Measurements from ENCODE around the gene SYT15. TPM values are rescaled to one million over a fixed set of nuclear protein-coding genes. Genes with fewer than 3 reads are reported as not detected.
"Not testable (repeated sequence)": the region's sequence is repeated elsewhere in the genome, so short reads cannot be mapped to it uniquely, and the experiment has no call there.

Gene SYT15
- total RNA-seq, 4 donors from 2014 or later, result 0.55 to 4.1 (median 2.0) TPM

- intact Hi-C loops (cut with DNase I; ENCODE audit: low total_unique reads); DNase-seq (ENCODE audit: low spot score in 2 of 2); H3K4me3 ChIP-seq (ENCODE audit: low read depth, poor library complexity, severe bottlenecking): not testable (repeated sequence)
- 85% methylated on average over 3 of the region's 3 CpGs for WGBS, 2 donors
These were observed 39.0 kb downstream of the SYT15 start for GRCh38 chr10:46617913-46618312.

- H3K4me3 ChIP-seq (ENCODE audit: low read depth, poor library complexity, severe bottlenecking); DNase-seq (ENCODE audit: low spot score in 2 of 2); intact Hi-C loops (cut with DNase I; ENCODE audit: low total_unique reads): not testable (repeated sequence)
- 100% methylated on average over 1 to 4 of the region's 8 CpGs for WGBS, 2 donors
These were observed 45.1 kb downstream of the SYT15 start for GRCh38 chr10:46623899-46624654.

GRCh38 chr10:46629805-46630204 is 50.9 kb downstream of the SYT15 start:
- H3K4me3 ChIP-seq (ENCODE audit: low read depth, poor library complexity, severe bottlenecking); DNase-seq (ENCODE audit: low spot score in 2 of 2); intact Hi-C loops (cut with DNase I; ENCODE audit: low total_unique reads): not testable (repeated sequence)
- WGBS, 2 donors, result no CpG with 5 or more reads among the region's 1 CpG

DNA sequence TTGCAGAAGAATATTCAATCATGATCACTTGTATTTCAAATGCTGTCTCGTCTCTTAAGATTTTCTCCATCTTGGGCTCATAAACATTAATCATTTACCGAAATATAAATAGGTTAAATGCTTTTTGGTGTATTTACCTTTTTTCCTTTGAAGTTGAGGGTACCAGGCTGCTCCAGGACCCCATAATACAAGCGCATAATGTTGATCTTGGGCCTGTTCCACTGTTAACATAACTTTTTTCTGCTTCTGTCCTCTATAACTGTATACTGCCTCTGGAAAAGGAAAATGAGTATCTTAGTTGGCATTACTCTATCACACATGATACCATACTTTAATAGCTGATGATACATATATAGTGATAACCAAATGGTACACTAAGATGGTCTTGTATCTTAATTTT is 51.9 kb downstream of the SYT15 start:
- intact Hi-C loops (cut with DNase I; ENCODE audit: low total_unique reads); H3K4me3 ChIP-seq (ENCODE audit: low read depth, poor library complexity, severe bottlenecking); DNase-seq (ENCODE audit: low spot score in 2 of 2): not testable (repeated sequence)
- WGBS, 2 donors, result no CpG with 5 or more reads among the region's 3 CpGs

DNA sequence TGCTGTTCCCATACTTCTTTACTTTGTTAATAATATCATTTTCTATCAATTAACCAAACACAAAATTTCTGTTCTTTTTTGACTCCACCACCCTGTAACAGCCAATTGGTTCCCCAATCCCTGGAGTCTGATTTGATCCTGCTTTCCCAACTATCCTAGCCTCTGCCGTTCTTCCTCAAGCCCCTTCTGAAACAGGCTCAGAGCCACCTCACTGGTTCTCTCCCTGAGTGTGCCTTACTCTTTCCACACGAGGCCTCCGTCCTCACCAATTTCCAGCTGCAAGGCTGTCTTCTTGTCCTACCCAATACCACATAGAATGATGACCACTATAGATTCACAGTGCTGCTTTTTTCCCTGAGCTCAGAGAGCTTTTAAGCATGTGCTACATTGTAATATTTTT is 52.8 kb downstream of the SYT15 start:
- WGBS, 2 donors, result no CpG with 5 or more reads among the region's 3 CpGs
- intact Hi-C loops (cut with DNase I; ENCODE audit: low total_unique reads); DNase-seq (ENCODE audit: low spot score in 2 of 2); H3K4me3 ChIP-seq (ENCODE audit: low read depth, poor library complexity, severe bottlenecking): not testable (repeated sequence)

DNA sequence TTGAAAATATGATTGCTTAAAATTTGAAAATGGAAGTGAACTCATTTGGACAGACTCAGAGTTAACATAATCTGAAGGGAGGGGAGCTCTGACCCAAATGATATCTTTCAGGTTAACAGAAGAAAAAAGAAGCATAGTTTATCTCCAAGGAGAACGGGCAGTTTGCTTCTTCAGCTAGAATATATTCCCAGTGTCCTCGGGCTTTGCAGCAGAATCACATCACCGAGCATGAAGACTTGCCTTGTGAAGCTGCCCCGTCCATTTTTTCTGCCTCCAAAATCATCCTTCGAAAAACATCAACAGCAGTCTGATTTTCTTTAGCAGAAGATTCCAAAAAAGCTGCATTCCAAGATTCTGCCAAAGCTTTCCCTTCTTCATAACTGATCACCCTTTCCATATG is 55.8 kb downstream of the SYT15 start:
- DNase-seq (ENCODE audit: low spot score in 2 of 2); intact Hi-C loops (cut with DNase I; ENCODE audit: low total_unique reads); H3K4me3 ChIP-seq (ENCODE audit: low read depth, poor library complexity, severe bottlenecking): not testable (repeated sequence)
- WGBS, 2 donors, result 14 to 33% methylated on average over 5 of the region's 5 CpGs

- intact Hi-C loops (cut with DNase I; ENCODE audit: low total_unique reads); DNase-seq (ENCODE audit: low spot score in 2 of 2); H3K4me3 ChIP-seq (ENCODE audit: low read depth, poor library complexity, severe bottlenecking): not testable (repeated sequence)
- 0% methylated on average over 6 to 7 of the region's 63 CpGs for WGBS, 2 donors
These were observed 56.5 kb downstream of the SYT15 start for GRCh38 chr10:46635364-46635959.

GRCh38 chr10:46640005-46640404 is 61.1 kb downstream of the SYT15 start:
- DNase-seq (ENCODE audit: low spot score in 2 of 2); intact Hi-C loops (cut with DNase I; ENCODE audit: low total_unique reads); H3K4me3 ChIP-seq (ENCODE audit: low read depth, poor library complexity, severe bottlenecking): not testable (repeated sequence)

Other genes with a start within 250 kb of the SYT15 start
- gene ANXA8L1, start 203.4 kb upstream of the SYT15 start, total RNA-seq, result 100 to 1,000 TPM; 232 to 368 (median 307) TPM
- gene NPY4R, start 113.2 kb upstream of the SYT15 start, total RNA-seq, result 1 to 10 TPM in 2 of 4 donors, not detected in 2; 1.9 to 3.5 TPM
- 100 to 1,000 TPM in 1 of 4 donors, 10 to 100 TPM in 3; 50.5 to 118 (median 61.8) TPM for gene GPRIN2, start 22.5 kb upstream of the SYT15 start, total RNA-seq

Data from lower leg skin (tissue), 4 donors.